ENCODE measurements around the gene DHRSX.

DNA sequence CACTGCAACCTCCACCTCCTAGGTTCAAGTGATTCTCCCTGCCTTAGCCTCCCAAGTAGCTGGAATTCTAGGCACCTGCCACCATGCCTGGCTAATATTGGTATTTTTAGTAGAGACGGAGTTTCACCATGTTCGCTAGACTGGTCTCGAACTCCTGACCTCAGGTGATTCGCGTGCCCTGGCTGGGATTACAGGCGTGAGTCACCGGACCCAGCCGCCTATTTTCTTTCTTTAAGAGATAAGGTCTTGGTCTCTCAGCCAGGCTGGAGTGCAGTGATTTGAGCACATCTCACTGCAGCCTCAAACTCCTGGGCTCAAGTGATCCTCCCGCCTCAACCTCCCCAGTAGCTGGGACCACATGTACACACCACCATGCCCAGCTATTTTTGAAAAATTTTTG is 166.5 kb downstream of the DHRSX start:
- no peak for TF ChIP-seq EZH2phosphoT487 (IDR thresholded peaks at IDR 0.05; ENCODE audit: insufficient read depth, low read depth)
- no peak for TF ChIP-seq EZH2 (IDR thresholded peaks at IDR 0.05; ENCODE audit: insufficient read depth, poor library complexity, severe bottlenecking)

All from GM23248 (cell line).